Keratinocyte (primary cell): ENCODE data around the gene KIF16B. TPM values are rescaled to one million over a fixed set of nuclear protein-coding genes. Genes with fewer than 3 reads are reported as not detected.

Experiments used
- DNase-seq: peaks from one replicate; pipeline ENCODE4 v3.0.0-alpha.2; 2011; ENCODE audit warnings: low read depth, missing footprints, low spot score
- FAIRE-seq: peaks from 2 replicates; lab custom pipeline; 2011; peaks lifted over from hg19 to GRCh38; lab: Jason Lieb, UNC
- H2AFZ ChIP-seq: 2 replicates; pipeline ENCODE4 v1.6.0; 2012; ENCODE audit warnings: low read length, control low read depth, inconsistent platforms; ENCODE audit not compliant: control insufficient read depth
- H3K27ac ChIP-seq: 2 replicates; pipeline ENCODE4 v1.5.1; 2011; ENCODE audit warnings: low read length; ENCODE audit not compliant: control insufficient read depth, insufficient read depth
- H3K27me3 ChIP-seq: 3 replicates; pipeline ENCODE4 v1.6.0; 2011; ENCODE audit warnings: low read length; ENCODE audit not compliant: control insufficient read depth, insufficient read depth; ENCODE audit errors: extremely low read depth
- H3K36me3 ChIP-seq, 2 experiments: 2 replicates in 1 of 2; 3 replicates in 1 of 2; pipeline ENCODE4 v1.5.1; 2011; ENCODE audit warnings: low read length in 2 of 2, mild to moderate bottlenecking in 1 of 2; ENCODE audit not compliant: control insufficient read depth in 2 of 2, insufficient read depth in 2 of 2; ENCODE audit errors: extremely low read depth in 1 of 2
- H3K4me1 ChIP-seq: 3 replicates; pipeline ENCODE4 v1.5.1; 2011; ENCODE audit warnings: low read length; ENCODE audit not compliant: control insufficient read depth, insufficient read depth; ENCODE audit errors: extremely low read depth
- H3K4me2 ChIP-seq: 3 replicates; pipeline ENCODE4 v1.6.0; 2011; ENCODE audit warnings: low read depth, low read length; ENCODE audit not compliant: control insufficient read depth, insufficient read depth; ENCODE audit errors: extremely low read depth
- H3K4me3 ChIP-seq, 3 experiments: fragments of 200-600 bp in 1 of 3; sonication (generic) in 1 of 3; 2 replicates in 2 of 3; 3 replicates in 1 of 3; pipeline ENCODE4 v1.5.1; 2011 to 2016; ENCODE audit warnings: low read length in 3 of 3, mild to moderate bottlenecking in 3 of 3, control low read depth in 2 of 3, inconsistent platforms in 1 of 3, low read depth in 1 of 3, mixed read lengths in 1 of 3, mixed run types in 1 of 3, moderate library complexity in 1 of 3; ENCODE audit not compliant: control insufficient read depth in 2 of 3, insufficient read depth in 2 of 3; ENCODE audit errors: extremely low read depth in 1 of 3
- H3K79me2 ChIP-seq: 2 replicates; pipeline ENCODE4 v1.6.0; 2012; ENCODE audit warnings: low read length; ENCODE audit not compliant: control insufficient read depth, insufficient read depth
- H3K9ac ChIP-seq: 3 replicates; pipeline ENCODE4 v1.6.0; 2011; ENCODE audit warnings: low read length; ENCODE audit not compliant: control insufficient read depth, insufficient read depth; ENCODE audit errors: extremely low read depth
- H3K9me1 ChIP-seq: 3 replicates; pipeline ENCODE4 v1.6.0; 2011; ENCODE audit warnings: low read length; ENCODE audit not compliant: control insufficient read depth, insufficient read depth; ENCODE audit errors: extremely low read depth
- H3K9me3 ChIP-seq: 2 replicates; pipeline ENCODE4 v1.5.1; 2012; ENCODE audit warnings: low read depth, low read length; ENCODE audit not compliant: control insufficient read depth
- H4K20me1 ChIP-seq: 3 replicates; pipeline ENCODE4 v1.6.0; 2011; ENCODE audit warnings: low read length; ENCODE audit not compliant: control insufficient read depth, insufficient read depth; ENCODE audit errors: extremely low read depth
- EZH2 ChIP-seq: IDR thresholded peaks from one replicate; pipeline ENCODE4 v1.6.1; 2012; ENCODE audit warnings: inconsistent platforms, mild to moderate bottlenecking, low read length, moderate library complexity
- dilution Hi-C: fragments of 300-500 bp; cut with MboI; formaldehyde crosslinking; loops from one replicate; pipeline ENCODE4 v1.7.0; 2020; ENCODE audit warnings: low sequenced_read_pairs; ENCODE audit not compliant: extremely low pct_ligation_motif_present
- polyA plus RNA-seq, 5 experiments: library from polyadenylated mRNA; depleted of rRNA in 3 of 5; stranded (reverse) in 3 of 5; stranded (forward) in 1 of 5; unstranded in 1 of 5; fragments of >200 nt; gene quantifications; 1 replicate in 1 of 5; 2 replicates in 3 of 5; 3 replicates in 1 of 5; pipeline versions ENCODE4 v1.2.1 to v1.2.3, GENCODE V29; 2011 to 2012; ENCODE audit warnings: missing spikeins in 2 of 5, low read depth in 1 of 5, low replicate concordance in 1 of 5
- TF ChIP-seq, protein P1 (sequence below), 3 experiments: IDR thresholded peaks in 1 of 3; conservative IDR thresholded peaks in 1 of 3; optimal IDR thresholded peaks in 1 of 3; 2 replicates in 2 of 3; 3 replicates in 1 of 3; pipeline versions ENCODE3 to v1.5.1; 2011; ENCODE audit warnings: low read length in 3 of 3, mild to moderate bottlenecking in 3 of 3, moderate library complexity in 2 of 3, control low read depth in 1 of 3, inconsistent platforms in 1 of 3; ENCODE audit not compliant: insufficient read depth in 2 of 3; ENCODE audit errors: extremely low read depth in 1 of 3

Gene KIF16B
- polyA plus RNA-seq, 1 donor (not counting 4 experiments of a cell fraction or from before 2014, with no cell fraction given): 16.1 TPM

DNA sequence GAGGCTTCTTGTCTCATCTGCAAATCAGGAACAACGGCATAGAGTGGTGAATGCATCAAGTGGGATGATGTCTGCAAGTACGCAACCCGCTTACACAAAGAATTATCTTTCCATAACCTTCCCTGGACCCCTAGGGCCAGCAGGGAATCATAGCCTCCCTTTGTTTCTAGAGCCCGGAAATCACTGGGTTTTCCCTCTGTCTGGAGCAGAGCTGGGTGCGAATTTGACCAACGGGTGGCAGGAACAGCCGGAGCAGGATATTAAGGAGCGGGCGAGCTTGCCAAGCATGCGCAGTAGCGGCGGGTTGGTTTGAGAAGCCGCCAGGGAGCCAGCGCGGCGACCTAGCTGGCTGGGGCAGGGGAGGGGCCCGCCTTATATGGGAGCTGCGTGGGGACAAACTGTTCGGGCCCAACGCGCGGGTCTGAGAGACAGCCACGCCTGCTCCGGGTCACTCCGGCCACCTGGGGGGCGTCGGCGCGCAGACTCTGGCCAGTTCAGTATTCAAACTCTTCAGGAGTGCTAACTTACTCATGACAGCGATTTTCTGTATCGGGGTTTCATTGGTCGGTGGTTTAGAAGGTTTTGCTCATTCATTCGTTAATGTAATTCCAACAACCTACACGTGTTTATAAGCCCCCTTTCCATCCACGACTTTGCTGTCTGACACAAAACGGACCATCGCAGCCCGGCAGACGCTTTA is 1.6 kb upstream of the KIF16B start:
- no peaks in the 10 kb centered on the region for H3K9me1 ChIP-seq
- FAIRE-seq: peak; percentile 43

DNA sequence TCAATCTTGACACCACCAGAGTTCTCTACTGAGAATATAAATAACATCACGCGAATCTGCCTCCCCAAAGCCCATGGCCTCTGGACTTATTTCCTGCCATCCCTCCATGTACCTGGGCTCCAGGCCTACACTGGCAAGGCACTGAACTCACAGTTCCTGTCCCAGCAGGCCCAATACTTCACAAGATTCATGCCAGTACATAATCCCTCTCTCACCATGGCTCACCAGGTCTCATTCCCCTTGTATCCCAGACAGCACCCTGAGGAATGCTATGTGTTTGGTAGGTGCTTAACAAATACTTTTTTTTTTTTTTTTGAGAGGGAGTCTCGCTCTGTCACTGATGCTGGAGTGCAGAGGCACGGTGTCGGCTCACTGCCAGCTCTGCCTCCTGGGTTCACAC is 1.9 kb downstream of the KIF16B start:
- dilution Hi-C loops: no loop called here
- peak overlapping the region; percentile 85 for H3K9ac ChIP-seq
- H3K27me3 ChIP-seq: no peaks in the 10 kb centered on the region
- H3K9me1 ChIP-seq: no peaks in the 10 kb centered on the region
- TF ChIP-seq EZH2: no peak
- TF ChIP-seq, protein P1, sequence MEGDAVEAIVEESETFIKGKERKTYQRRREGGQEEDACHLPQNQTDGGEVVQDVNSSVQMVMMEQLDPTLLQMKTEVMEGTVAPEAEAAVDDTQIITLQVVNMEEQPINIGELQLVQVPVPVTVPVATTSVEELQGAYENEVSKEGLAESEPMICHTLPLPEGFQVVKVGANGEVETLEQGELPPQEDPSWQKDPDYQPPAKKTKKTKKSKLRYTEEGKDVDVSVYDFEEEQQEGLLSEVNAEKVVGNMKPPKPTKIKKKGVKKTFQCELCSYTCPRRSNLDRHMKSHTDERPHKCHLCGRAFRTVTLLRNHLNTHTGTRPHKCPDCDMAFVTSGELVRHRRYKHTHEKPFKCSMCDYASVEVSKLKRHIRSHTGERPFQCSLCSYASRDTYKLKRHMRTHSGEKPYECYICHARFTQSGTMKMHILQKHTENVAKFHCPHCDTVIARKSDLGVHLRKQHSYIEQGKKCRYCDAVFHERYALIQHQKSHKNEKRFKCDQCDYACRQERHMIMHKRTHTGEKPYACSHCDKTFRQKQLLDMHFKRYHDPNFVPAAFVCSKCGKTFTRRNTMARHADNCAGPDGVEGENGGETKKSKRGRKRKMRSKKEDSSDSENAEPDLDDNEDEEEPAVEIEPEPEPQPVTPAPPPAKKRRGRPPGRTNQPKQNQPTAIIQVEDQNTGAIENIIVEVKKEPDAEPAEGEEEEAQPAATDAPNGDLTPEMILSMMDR (optimal IDR thresholded peaks at IDR 0.05 in 1 of 3, IDR thresholded peaks at IDR 0.05 in 1 of 3, conservative IDR thresholded peaks at IDR 0.05 in 1 of 3; ENCODE audit: extremely low read depth in 1 of 3, insufficient read depth in 2 of 3, low read length in 3 of 3): no peak
- peak overlapping the region; percentile 88 to 95 (median 93) for H3K4me3 ChIP-seq
- DNase-seq (peak; percentile 75), FAIRE-seq (peak; percentile 95)
- H3K9me3 ChIP-seq: no peaks in the 10 kb centered on the region
- H3K4me2 ChIP-seq: peak overlapping the region; percentile 83
- no peaks in the 10 kb centered on the region for H4K20me1 ChIP-seq
- peaks cover 26% of the 10 kb centered on the region for H3K4me1 ChIP-seq
- H3K79me2 ChIP-seq: peaks cover 55% of the 10 kb centered on the region
- no peaks in the 10 kb centered on the region for H3K36me3 ChIP-seq
- H2AFZ ChIP-seq: peak overlapping the region; percentile 73
- H3K27ac ChIP-seq: peak overlapping the region; percentile 78

More for the DNA sequence above, 1.6 kb upstream of the KIF16B start:
- H3K9me3 ChIP-seq: no peaks in the 10 kb centered on the region
- H4K20me1 ChIP-seq: no peaks in the 10 kb centered on the region
- no peaks in the 10 kb centered on the region for H3K27me3 ChIP-seq
- H3K4me3 ChIP-seq: peak overlapping the region; percentile 37 to 79 (median 74)
- TF ChIP-seq, protein P1 (optimal IDR thresholded peaks at IDR 0.05 in 1 of 3, IDR thresholded peaks at IDR 0.05 in 1 of 3, conservative IDR thresholded peaks at IDR 0.05 in 1 of 3; ENCODE audit: extremely low read depth in 1 of 3, insufficient read depth in 2 of 3, low read length in 3 of 3): no peak
- TF ChIP-seq EZH2: no peak
- peak overlapping the region; percentile 96 for H3K4me2 ChIP-seq
- H3K79me2 ChIP-seq: peaks cover 23% of the 10 kb centered on the region
- DNase-seq: peak; percentile 52
- H2AFZ ChIP-seq: peak overlapping the region; percentile 93
- dilution Hi-C loops: no loop called here
- peak overlapping the region; percentile 74 for H3K27ac ChIP-seq
- no peaks in the 10 kb centered on the region for H3K36me3 ChIP-seq
- H3K4me1 ChIP-seq: peaks cover 30% of the 10 kb centered on the region
- H3K9ac ChIP-seq: peak overlapping the region; percentile 78
